NCI-H2029 treated with DMSO at 0.1 percent for 48 hours (cell line): Measurements from ENCODE around the gene CCNJL.
A peak's percentile ranks its signal among the peaks of the same experiment; 100 is the strongest.

Source experiments
- DNase-seq: peaks from one replicate; lab custom pipeline; 2025; lab: John Stamatoyannopoulos, UW

The CCNJL gene

GRCh38 chr5:160333721-160334120, 21.4 kb upstream of the CCNJL start:
- DNase-seq, result no peak

- DNase-seq, result no peak
Observed at GRCh38 chr5:160330212-160330611, 17.8 kb upstream of the CCNJL start.

GRCh38 chr5:160327818-160328217, 15.5 kb upstream of the CCNJL start:
- no peak for DNase-seq

- DNase-seq, result no peak
Observed at GRCh38 chr5:160326981-160327380, 14.6 kb upstream of the CCNJL start.

GRCh38 chr5:160325716-160326115, 13.4 kb upstream of the CCNJL start:
- DNase-seq, result no peak

- no peak for DNase-seq
Observed at GRCh38 chr5:160324886-160325285, 12.5 kb upstream of the CCNJL start.

- DNase-seq, result no peak
Observed at GRCh38 chr5:160318409-160318808, 6.0 kb upstream of the CCNJL start.

GRCh38 chr5:160317434-160317833, 5.1 kb upstream of the CCNJL start:
- no peak for DNase-seq

- peak; percentile 36 for DNase-seq
Observed at GRCh38 chr5:160315968-160316367, 3.6 kb upstream of the CCNJL start.

- DNase-seq, result no peak
Observed at GRCh38 chr5:160312960-160313727, 780 bp upstream of the CCNJL start.

GRCh38 chr5:160311491-160312133, 752 bp downstream of the CCNJL start:
- DNase-seq, result no peak

- no peak for DNase-seq
Observed at GRCh38 chr5:160310552-160311295, 1.6 kb downstream of the CCNJL start.

- no peak for DNase-seq
Observed at GRCh38 chr5:160310140-160310539, 2.2 kb downstream of the CCNJL start.

- DNase-seq, result no peak
Observed at GRCh38 chr5:160306696-160307095, 5.7 kb downstream of the CCNJL start.

- no peak for DNase-seq
Observed at GRCh38 chr5:160305319-160305718, 7.0 kb downstream of the CCNJL start.

GRCh38 chr5:160303690-160304089, 8.7 kb downstream of the CCNJL start:
- peak; percentile 24 for DNase-seq

GRCh38 chr5:160298189-160298588, 14.2 kb downstream of the CCNJL start:
- DNase-seq, result no peak

- DNase-seq, result no peak
Observed at GRCh38 chr5:160297776-160298175, 14.6 kb downstream of the CCNJL start.

- no peak for DNase-seq
Observed at GRCh38 chr5:160297004-160297403, 15.4 kb downstream of the CCNJL start.

- DNase-seq, result no peak
Observed at GRCh38 chr5:160296496-160296895, 15.9 kb downstream of the CCNJL start.

- DNase-seq, result no peak
Observed at GRCh38 chr5:160293901-160294561, 18.3 kb downstream of the CCNJL start.

GRCh38 chr5:160293386-160293785, 19.0 kb downstream of the CCNJL start:
- no peak for DNase-seq
